SK-N-SH (cell line): Measurements from ENCODE around the gene NPAS3.

ENCODE experiments used
- CTCF ChIP-seq: fragments of 200-600 bp; sonication (generic); IDR thresholded peaks from 2 replicates; pipeline ENCODE4 v1.6.1; 2017; ENCODE audit warnings: antibody characterized with exemption, mild to moderate bottlenecking, moderate library complexity
- ELF1 ChIP-seq: IDR thresholded peaks from 2 replicates; pipeline ENCODE4 v1.4.0; 2012
- EP300 ChIP-seq, 2 experiments: IDR thresholded peaks; 2 replicates each; pipeline versions ENCODE4 v1.4.0 to v1.6.1; 2012; ENCODE audit warnings: borderline replicate concordance in 1 of 2, low read depth in 1 of 2, low read length in 1 of 2
- IRF3 ChIP-seq: fragments of 150-350 bp; IDR thresholded peaks from 2 replicates; pipeline ENCODE4 v1.6.1; 2016; ENCODE audit warnings: mild to moderate bottlenecking, low read depth, low read length
- JUND ChIP-seq: IDR thresholded peaks from 2 replicates; pipeline ENCODE4 v1.4.0; 2012
- NRF1 ChIP-seq: IDR thresholded peaks from 2 replicates; pipeline ENCODE4 v1.6.1; 2012; ENCODE audit warnings: low read depth, mild to moderate bottlenecking, low read length
- POLR2AphosphoS5 ChIP-seq: IDR thresholded peaks from 2 replicates; pipeline ENCODE4 v1.6.1; 2012; ENCODE audit warnings: low read depth, low read length
- SMC3 ChIP-seq: IDR thresholded peaks from 2 replicates; pipeline ENCODE4 v1.6.1; 2012; ENCODE audit warnings: low read depth, low read length, improper control_type of control experiment
- TAF1 ChIP-seq: IDR thresholded peaks from 2 replicates; pipeline ENCODE4 v1.6.1; 2012; ENCODE audit warnings: low read depth, mild to moderate bottlenecking, low read length, moderate library complexity, borderline replicate concordance
- TEAD4 ChIP-seq: IDR thresholded peaks from 2 replicates; pipeline ENCODE4 v1.4.0; 2012; ENCODE audit warnings: mild to moderate bottlenecking, borderline replicate concordance; ENCODE audit not compliant: insufficient read depth

GRCh38 chr14:33504246-33505099 lies 565.8 kb downstream of the NPAS3 start:
- no peak for TF ChIP-seq CTCF
- TF ChIP-seq JUND: no peak
- TF ChIP-seq IRF3: no peak
- no peak for TF ChIP-seq SMC3
- TF ChIP-seq TAF1: no peak
- TF ChIP-seq EP300 (IDR thresholded peaks at IDR 0.05; ENCODE audit: borderline replicate concordance in 1 of 2, low read depth in 1 of 2, low read length in 1 of 2): no peak
- TF ChIP-seq POLR2AphosphoS5: no peak
- no peak for TF ChIP-seq NRF1
- no peak for TF ChIP-seq ELF1
- TF ChIP-seq TEAD4: no peak
